Erythroblast (primary cell): ENCODE measurements around the gene KCNRG.

Experiments used
- GATA1 ChIP-seq: IDR thresholded peaks from 2 replicates; pipeline ENCODE4 v1.6.1; 2011; ENCODE audit warnings: low read depth, mild to moderate bottlenecking, control low read depth, low read length, moderate library complexity
- POLR2A ChIP-seq: IDR thresholded peaks from 2 replicates; pipeline ENCODE4 v1.6.1; 2011; ENCODE audit warnings: mild to moderate bottlenecking, low read length

DNA sequence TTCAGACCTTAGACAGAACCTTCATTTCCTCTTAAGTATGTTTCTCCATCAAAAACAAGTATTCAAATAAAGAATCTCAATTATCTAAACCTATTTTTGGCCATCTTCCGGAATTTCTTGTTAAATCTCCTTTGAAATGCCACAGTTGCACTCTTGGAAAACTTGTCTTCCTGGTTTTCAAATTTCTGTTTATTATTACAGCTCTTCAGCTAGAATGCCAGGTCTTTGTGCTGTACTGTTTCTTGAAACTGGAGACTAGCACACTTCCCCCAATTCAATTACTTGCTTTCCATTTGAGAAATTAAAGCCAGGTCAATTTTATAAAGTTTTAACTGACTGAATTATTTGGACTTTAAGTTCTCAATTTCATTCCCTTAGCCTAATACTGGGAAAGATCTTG is 10.2 kb downstream of the KCNRG start:
- TF ChIP-seq POLR2A (no peak), GATA1 (no peak)
